Kidney (tissue), 14 donors: ENCODE measurements around the gene RFX8. TPM values are rescaled to one million over a fixed set of nuclear protein-coding genes. Genes with fewer than 3 reads are reported as not detected.

Source experiments
- DNase-seq, 5 donors: peaks; one replicate each; pipeline ENCODE4 v3.0.0-alpha.2; 2013 to 2020
- FAIRE-seq: peaks from 2 replicates; lab custom pipeline; 2012; peaks lifted over from hg19 to GRCh38; lab: Jason Lieb, UNC
- H3K27ac ChIP-seq, 2 donors: one replicate each; pipeline ENCODE4 v1.7.0; 2013; ENCODE audit warnings: low read depth in 2 of 2, low read length in 2 of 2, inconsistent platforms in 1 of 2
- H3K27me3 ChIP-seq: one replicate; pipeline ENCODE4 v1.7.1; 2013; ENCODE audit warnings: low read length, inconsistent platforms; ENCODE audit not compliant: control insufficient read depth, insufficient read depth
- H3K36me3 ChIP-seq, 3 donors: one replicate each; pipeline versions ENCODE4 v1.7.0 to v1.7.1; 2013; ENCODE audit warnings: low read length in 3 of 3, control low read depth in 1 of 3, inconsistent platforms in 1 of 3; ENCODE audit not compliant: insufficient read depth in 3 of 3, control insufficient read depth in 2 of 3
- H3K4me1 ChIP-seq, 3 donors: one replicate each; pipeline versions ENCODE4 v1.7.0 to v1.7.1; 2013; ENCODE audit warnings: low read length in 3 of 3, inconsistent platforms in 1 of 3, low read depth in 1 of 3; ENCODE audit not compliant: control insufficient read depth in 2 of 3, insufficient read depth in 2 of 3
- H3K4me3 ChIP-seq, 3 donors: one replicate each; pipeline versions ENCODE4 v1.7.0 to v1.8.1; 2013; ENCODE audit warnings: low read length in 3 of 3, control low read depth in 1 of 3, inconsistent platforms in 1 of 3
- H3K9ac ChIP-seq, 3 donors: one replicate each; pipeline versions ENCODE4 v1.7.0 to v1.7.1; 2013; ENCODE audit warnings: low read length in 3 of 3, control low read depth in 1 of 3, inconsistent platforms in 1 of 3
- H3K9me3 ChIP-seq, 3 donors: one replicate each; pipeline versions ENCODE4 v1.7.0 to v1.7.1; 2013; ENCODE audit warnings: low read length in 3 of 3, control low read depth in 1 of 3, inconsistent platforms in 1 of 3; ENCODE audit not compliant: control insufficient read depth in 2 of 3, insufficient read depth in 1 of 3
- CTCF ChIP-seq: IDR thresholded peaks from 3 replicates; pipeline ENCODE4 v1.5.1; 2012; ENCODE audit warnings: mild to moderate bottlenecking, moderate library complexity, borderline replicate concordance; ENCODE audit not compliant: insufficient read depth; ENCODE audit errors: extremely low read depth
- intact Hi-C: fragments of 100-400 bp; cut with DNase I; formaldehyde crosslinking; loops from one replicate; pipeline ENCODE4 v1.11.1; 2022
- polyA plus RNA-seq: library from polyadenylated mRNA; stranded (reverse); fragments of 350-450 nt; fragmentation: Illumina TruSeq; extraction: RNeasy Lipid Tissue Mini Kit (QIAGEN cat#74804); gene quantifications from one replicate; pipeline ENCODE4 v1.2.3, GENCODE V29; 2014; ENCODE audit warnings: low read depth, low replicate concordance; ENCODE audit not compliant: insufficient read depth
- total RNA-seq: library from RNA; stranded (reverse); fragmentation: NEBNext Ultra II Directional; extraction: Animal tissue kit (Norgen Biotek cat#: 25700); gene quantifications from one replicate; pipeline ENCODE4 v1.2.1, GENCODE V29; 2021
- donor health status: control.
- donor health status: control.
- donor health status: control.
- donor health status: control.
- donor health status: control.
- donor health status: DM: yes; HTN: yes; CAD: no.
- donor health status: Normal renal cell carcinoma (clear cell type).

Gene RFX8
- total and polyA plus RNA-seq, 2 donors from 2014 or later = 0.28 TPM; not detected in 1

- H3K9me3 ChIP-seq = no peaks in the 10 kb centered on the region
- intact Hi-C loops = no loop called here
- H3K36me3 ChIP-seq = no peaks in the 10 kb centered on the region
- peaks cover 2% of the 10 kb centered on the region for H3K27me3 ChIP-seq
- no peak overlapping the region for H3K9ac ChIP-seq
- no peak overlapping the region for H3K27ac ChIP-seq
- FAIRE-seq (no peak), DNase-seq (no peak)
- no peaks in the 10 kb centered on the region for H3K4me1 ChIP-seq
- TF ChIP-seq CTCF = no peak
- no peak overlapping the region for H3K4me3 ChIP-seq
These were observed 3.5 kb upstream of the RFX8 start for GRCh38 chr2:101478181-101479001.

- Histone ChIP-seq H3K27ac (no peak overlapping the region), H3K9ac (no peak overlapping the region), H3K4me1 (no peaks in the 10 kb centered on the region), H3K36me3 (no peaks in the 10 kb centered on the region), H3K9me3 (no peaks in the 10 kb centered on the region), H3K4me3 (no peak overlapping the region), H3K27me3 (peaks cover 2% of the 10 kb centered on the region)
- DNase-seq (no peak), FAIRE-seq (no peak)
- intact Hi-C loops = no loop called here
- TF ChIP-seq CTCF = no peak
These were observed 2.6 kb upstream of the RFX8 start for GRCh38 chr2:101477556-101477955.

- Histone ChIP-seq H3K27me3 (peaks cover 2% of the 10 kb centered on the region), H3K36me3 (no peaks in the 10 kb centered on the region), H3K4me3 (no peak overlapping the region), H3K9me3 (no peaks in the 10 kb centered on the region), H3K27ac (no peak overlapping the region), H3K9ac (no peak overlapping the region), H3K4me1 (no peaks in the 10 kb centered on the region)
- FAIRE-seq (no peak), DNase-seq (no peak)
- intact Hi-C loops = no loop called here
- TF ChIP-seq CTCF = no peak
These were observed 1.8 kb upstream of the RFX8 start for GRCh38 chr2:101476605-101477208.
